Measurements from ENCODE around the gene ATP1B4. TPM values are rescaled to one million over a fixed set of nuclear protein-coding genes. Genes with fewer than 3 reads are reported as not detected.
A peak's percentile ranks its signal among the peaks of the same experiment; 100 is the strongest.

ATP1B4 gene
- total and polyA plus RNA-seq, 4 donors: not detected

DNA sequence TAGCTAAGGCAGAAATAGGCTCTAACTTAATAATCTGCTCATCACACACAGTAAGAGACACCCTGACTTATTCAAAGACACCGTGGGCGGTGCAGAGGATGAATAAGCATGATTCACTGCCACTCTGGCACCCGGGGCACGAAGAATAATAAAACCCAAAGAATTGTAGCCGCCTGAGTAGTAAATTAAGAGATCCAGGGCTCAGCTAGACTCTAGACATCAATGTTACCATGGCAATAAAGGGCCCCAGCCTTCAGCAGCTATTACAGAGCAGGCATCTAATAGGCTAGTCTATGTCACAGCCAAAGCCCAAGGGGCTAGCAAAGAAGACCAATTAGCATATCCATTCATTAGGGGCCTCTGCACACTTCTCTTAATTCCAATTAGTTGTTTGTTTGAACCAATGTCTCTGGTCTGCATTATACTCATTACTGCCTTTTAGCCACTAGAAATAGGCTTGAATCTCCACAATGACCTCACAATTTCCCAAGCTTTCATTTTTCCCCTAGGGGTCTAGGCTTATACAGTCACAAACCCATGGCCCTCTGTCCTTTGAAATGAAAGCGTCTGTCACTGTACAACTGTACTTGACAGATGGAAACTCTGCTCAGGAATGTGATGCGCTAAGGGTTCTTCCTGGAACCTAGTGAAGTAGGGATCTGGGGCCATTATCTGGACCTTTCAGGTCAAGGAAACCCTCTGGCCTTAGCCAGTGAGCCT lies 3.0 kb upstream of the ATP1B4 start:
- TF ChIP-seq EGR1 (IDR thresholded peaks at IDR 0.05; ENCODE audit: low read depth in 2 of 2) (no peak), ATF3 (IDR thresholded peaks at IDR 0.05) (no peak), FOXA2 (IDR thresholded peaks at IDR 0.05) (no peak)
- TF ChIP-seq, protein P1, sequence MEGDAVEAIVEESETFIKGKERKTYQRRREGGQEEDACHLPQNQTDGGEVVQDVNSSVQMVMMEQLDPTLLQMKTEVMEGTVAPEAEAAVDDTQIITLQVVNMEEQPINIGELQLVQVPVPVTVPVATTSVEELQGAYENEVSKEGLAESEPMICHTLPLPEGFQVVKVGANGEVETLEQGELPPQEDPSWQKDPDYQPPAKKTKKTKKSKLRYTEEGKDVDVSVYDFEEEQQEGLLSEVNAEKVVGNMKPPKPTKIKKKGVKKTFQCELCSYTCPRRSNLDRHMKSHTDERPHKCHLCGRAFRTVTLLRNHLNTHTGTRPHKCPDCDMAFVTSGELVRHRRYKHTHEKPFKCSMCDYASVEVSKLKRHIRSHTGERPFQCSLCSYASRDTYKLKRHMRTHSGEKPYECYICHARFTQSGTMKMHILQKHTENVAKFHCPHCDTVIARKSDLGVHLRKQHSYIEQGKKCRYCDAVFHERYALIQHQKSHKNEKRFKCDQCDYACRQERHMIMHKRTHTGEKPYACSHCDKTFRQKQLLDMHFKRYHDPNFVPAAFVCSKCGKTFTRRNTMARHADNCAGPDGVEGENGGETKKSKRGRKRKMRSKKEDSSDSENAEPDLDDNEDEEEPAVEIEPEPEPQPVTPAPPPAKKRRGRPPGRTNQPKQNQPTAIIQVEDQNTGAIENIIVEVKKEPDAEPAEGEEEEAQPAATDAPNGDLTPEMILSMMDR (IDR thresholded peaks at IDR 0.05; ENCODE audit: low read depth, low read length, missing input control): no peak
- no peak overlapping the region for H3K4me3 ChIP-seq (ENCODE audit: low read depth in 1 of 3, low read length in 3 of 3)
- H3K27me3 ChIP-seq (ENCODE audit: control insufficient read depth in 4 of 4, insufficient read depth in 4 of 4, low read length in 3 of 4): peaks cover 0 to 2% (median 0%) of the 10 kb centered on the region in 4 donors
- no peak overlapping the region for H3K9ac ChIP-seq (ENCODE audit: low read depth in 1 of 2, low read length in 2 of 2)
- H3K9me3 ChIP-seq (ENCODE audit: control insufficient read depth in 4 of 4, low read length in 3 of 4): no peaks in the 10 kb centered on the region
- no peak overlapping the region for H3K27ac ChIP-seq (ENCODE audit: low read depth in 1 of 2, low read length in 2 of 2)
- H3K36me3 ChIP-seq (ENCODE audit: control insufficient read depth in 4 of 4, insufficient read depth in 3 of 4, low read depth in 1 of 4, low read length in 3 of 4): no peaks in the 10 kb centered on the region
- DNase-seq (ENCODE audit: low spot score): no peak
- 80% methylated on average over 7 of the region's 7 CpGs for WGBS
- H3K4me1 ChIP-seq (ENCODE audit: control insufficient read depth in 4 of 4, insufficient read depth in 4 of 4, low read length in 3 of 4): no peaks in the 10 kb centered on the region

DNA sequence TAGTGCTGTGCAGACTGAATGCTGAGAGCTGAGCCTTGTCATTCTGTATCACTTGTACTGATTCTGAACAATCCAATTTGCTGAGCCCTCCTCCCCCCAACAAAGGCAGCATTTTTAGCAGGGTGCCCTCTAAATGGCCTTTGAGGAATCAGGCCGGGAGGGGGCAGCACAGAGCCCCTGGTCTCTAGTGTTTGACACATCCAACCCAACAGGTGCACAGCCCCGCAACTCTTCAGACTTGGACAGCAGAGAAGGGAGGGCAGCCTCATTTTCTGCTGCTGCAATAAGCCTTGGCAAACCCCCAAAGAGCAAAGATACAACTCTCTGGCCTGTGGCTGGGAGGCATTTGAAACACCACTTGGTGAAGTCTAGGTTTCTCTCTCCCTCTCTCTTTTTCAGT lies 3.4 kb downstream of the ATP1B4 start:
- Histone ChIP-seq H3K9me3 (ENCODE audit: control insufficient read depth in 4 of 4, low read length in 3 of 4) (no peaks in the 10 kb centered on the region), H3K27me3 (ENCODE audit: control insufficient read depth in 4 of 4, insufficient read depth in 4 of 4, low read length in 3 of 4) (peaks cover 0 to 2% (median 0%) of the 10 kb centered on the region in 4 donors), H3K4me3 (ENCODE audit: low read depth in 1 of 3, low read length in 3 of 3) (no peak overlapping the region), H3K4me1 (ENCODE audit: control insufficient read depth in 4 of 4, insufficient read depth in 4 of 4, low read length in 3 of 4) (no peaks in the 10 kb centered on the region), H3K27ac (ENCODE audit: low read depth in 1 of 2, low read length in 2 of 2) (no peak overlapping the region), H3K36me3 (ENCODE audit: control insufficient read depth in 4 of 4, insufficient read depth in 3 of 4, low read depth in 1 of 4, low read length in 3 of 4) (no peaks in the 10 kb centered on the region), H3K9ac (ENCODE audit: low read depth in 1 of 2, low read length in 2 of 2) (no peak overlapping the region)
- peak; percentile 38 for DNase-seq (ENCODE audit: low spot score)
- TF ChIP-seq, protein P1 (IDR thresholded peaks at IDR 0.05; ENCODE audit: low read depth, low read length, missing input control): peak; percentile 37
- TF ChIP-seq HNF4A (conservative IDR thresholded peaks at IDR 0.05): peak; percentile 8 to 21
- TF ChIP-seq REST (IDR thresholded peaks at IDR 0.05): no peak
- TF ChIP-seq RAD21 (IDR thresholded peaks at IDR 0.05): peak; percentile 36 to 70
- WGBS: 10% methylated on average over 2 of the region's 2 CpGs

Measured in liver (tissue), 9 donors.